Astrocyte of the cerebellum (primary cell): ENCODE measurements around the gene ARHGAP1.
A peak's percentile ranks its signal among the peaks of the same experiment; 100 is the strongest.

Experiments used
- DNase-seq: peaks from one replicate; pipeline ENCODE4 v3.0.0-alpha.2; 2011; ENCODE audit warnings: low read depth
- H3K4me3 ChIP-seq: 2 replicates; pipeline ENCODE4 v1.5.1; 2011; ENCODE audit warnings: mild to moderate bottlenecking, low read depth, low read length, moderate library complexity
- in situ Hi-C: cut with HindIII; loops from 2 replicates; pipeline ENCODE4 v1.10.0; 2017; ENCODE audit warnings: low sequenced_read_pairs
- TF ChIP-seq, protein P1 (sequence below): IDR thresholded peaks from 2 replicates; pipeline ENCODE4 v1.5.1; 2012; ENCODE audit warnings: low read length, low read depth, moderate library complexity, mild to moderate bottlenecking; ENCODE audit errors: missing control alignments

ARHGAP1 gene

DNA sequence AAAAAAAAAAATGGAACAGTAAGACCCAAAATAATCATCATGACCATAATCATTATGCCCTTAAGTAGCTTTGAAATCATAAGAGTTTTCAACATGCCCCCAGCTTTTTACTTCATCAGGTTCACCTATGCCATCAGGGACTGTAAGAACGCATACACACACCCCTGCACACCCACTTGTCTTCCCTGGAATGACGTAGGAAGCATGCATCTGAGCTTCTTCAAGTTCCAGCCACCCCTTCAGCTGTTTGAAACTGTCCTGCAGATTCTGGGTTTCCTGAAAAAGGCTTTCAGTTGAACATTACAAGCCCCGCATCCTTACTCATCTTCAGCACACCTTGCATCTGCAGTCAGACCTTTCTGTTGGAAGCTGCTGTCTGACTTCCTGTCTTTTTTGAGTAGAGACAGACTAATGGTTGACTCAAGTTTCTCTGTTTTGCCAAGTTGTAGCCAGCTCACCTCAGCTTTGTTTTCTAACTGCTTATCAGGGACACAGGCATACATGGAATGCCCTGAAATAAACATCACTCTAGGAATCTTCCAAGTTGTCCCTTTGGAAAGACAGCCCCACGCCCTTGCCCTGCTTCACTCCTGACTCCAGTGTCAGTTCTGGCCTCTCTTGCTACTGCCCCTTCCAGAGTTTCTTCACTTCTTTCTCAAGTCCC, 37.0 kb downstream of the ARHGAP1 start:
- no peak overlapping the region for H3K4me3 ChIP-seq
- in situ Hi-C loops = no loop called here
- no peak for DNase-seq
- TF ChIP-seq, protein P1, sequence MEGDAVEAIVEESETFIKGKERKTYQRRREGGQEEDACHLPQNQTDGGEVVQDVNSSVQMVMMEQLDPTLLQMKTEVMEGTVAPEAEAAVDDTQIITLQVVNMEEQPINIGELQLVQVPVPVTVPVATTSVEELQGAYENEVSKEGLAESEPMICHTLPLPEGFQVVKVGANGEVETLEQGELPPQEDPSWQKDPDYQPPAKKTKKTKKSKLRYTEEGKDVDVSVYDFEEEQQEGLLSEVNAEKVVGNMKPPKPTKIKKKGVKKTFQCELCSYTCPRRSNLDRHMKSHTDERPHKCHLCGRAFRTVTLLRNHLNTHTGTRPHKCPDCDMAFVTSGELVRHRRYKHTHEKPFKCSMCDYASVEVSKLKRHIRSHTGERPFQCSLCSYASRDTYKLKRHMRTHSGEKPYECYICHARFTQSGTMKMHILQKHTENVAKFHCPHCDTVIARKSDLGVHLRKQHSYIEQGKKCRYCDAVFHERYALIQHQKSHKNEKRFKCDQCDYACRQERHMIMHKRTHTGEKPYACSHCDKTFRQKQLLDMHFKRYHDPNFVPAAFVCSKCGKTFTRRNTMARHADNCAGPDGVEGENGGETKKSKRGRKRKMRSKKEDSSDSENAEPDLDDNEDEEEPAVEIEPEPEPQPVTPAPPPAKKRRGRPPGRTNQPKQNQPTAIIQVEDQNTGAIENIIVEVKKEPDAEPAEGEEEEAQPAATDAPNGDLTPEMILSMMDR = no peak

DNA sequence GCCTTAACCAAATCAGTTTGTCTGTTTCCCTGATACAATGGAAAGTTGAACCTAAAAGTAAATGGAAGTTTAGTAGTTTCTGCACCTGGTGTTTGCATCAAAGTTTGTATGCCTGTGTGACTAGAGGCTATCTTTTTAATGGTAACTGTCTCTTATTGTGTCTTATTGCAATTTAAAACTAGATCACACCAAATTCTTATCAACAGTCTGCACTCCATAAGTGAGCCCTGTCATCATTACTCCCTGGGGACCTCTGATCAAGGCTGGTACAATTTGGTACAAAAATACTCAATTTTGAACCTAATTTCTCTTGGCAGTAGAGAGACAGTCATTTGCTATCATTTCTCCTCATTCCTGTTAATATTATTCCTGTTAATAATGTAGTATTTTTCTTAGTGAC, 38.1 kb downstream of the ARHGAP1 start:
- in situ Hi-C loops = no loop called here
- DNase-seq = no peak
- H3K4me3 ChIP-seq = no peak overlapping the region
- TF ChIP-seq, protein P1 = no peak

DNA sequence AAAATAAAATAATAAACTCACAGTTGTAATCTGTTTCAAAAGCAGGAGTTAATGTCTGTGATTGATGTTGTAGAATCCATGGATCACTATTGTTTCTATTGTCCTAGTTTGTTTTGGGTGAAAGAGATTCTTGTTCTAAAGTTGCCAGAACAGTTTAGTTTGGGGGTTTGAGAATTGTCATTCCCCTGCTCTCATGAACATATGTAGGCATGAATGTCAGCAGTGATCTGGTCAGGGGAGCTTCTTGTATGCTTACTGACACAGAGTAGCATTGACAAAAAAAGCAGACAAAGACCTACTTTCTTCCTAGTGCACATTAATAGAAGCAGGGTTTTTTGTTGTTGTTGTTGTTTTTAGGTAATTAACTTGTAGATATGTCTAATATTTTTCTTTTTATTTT, 38.6 kb downstream of the ARHGAP1 start:
- H3K4me3 ChIP-seq = no peak overlapping the region
- in situ Hi-C loops = no loop called here
- TF ChIP-seq, protein P1 = no peak
- no peak for DNase-seq

DNA sequence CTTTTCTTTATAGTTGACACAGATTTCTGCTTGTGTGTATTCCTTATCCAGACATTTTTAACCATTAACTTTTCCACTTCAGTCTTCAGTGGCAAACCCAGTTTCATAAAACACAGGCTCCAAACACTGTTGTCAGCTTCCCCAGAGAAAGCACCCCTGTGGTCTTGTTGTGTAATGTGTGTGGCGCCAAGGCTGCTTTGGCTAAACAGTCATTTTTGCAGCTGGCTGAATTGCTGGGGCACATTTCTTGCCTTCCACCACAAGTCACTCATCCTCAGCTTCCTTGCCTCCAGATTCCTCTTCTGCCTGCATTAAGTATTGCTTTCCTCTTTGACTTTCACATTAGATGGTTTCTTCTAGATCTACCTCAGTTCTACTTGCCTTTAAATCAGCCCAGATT, 40.5 kb downstream of the ARHGAP1 start:
- TF ChIP-seq, protein P1 = no peak
- DNase-seq = peak; percentile 62
- in situ Hi-C loops = no loop called here
- no peak overlapping the region for H3K4me3 ChIP-seq

DNA sequence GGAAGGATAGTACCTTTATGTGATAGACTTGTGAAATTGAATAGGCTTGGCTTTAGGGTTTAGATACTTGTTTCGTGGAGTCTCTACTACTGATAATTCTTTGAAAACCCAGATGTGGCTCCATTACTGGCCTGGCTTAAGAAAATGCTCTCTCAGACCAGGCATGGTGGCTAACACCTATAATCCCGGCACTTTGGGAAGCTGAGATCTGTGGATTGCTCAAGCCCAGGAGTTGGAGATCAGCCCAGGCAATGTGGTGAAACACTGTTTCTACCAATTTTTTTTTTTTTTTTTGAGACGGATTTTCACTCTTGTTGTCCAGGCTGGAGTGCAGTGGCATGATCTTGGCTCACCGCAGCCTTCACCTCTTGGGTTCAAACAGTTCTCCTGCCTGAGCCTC, 42.2 kb downstream of the ARHGAP1 start:
- in situ Hi-C loops = no loop called here
- DNase-seq = peak; percentile 73
- H3K4me3 ChIP-seq = no peak overlapping the region
- TF ChIP-seq, protein P1 = no peak

DNA sequence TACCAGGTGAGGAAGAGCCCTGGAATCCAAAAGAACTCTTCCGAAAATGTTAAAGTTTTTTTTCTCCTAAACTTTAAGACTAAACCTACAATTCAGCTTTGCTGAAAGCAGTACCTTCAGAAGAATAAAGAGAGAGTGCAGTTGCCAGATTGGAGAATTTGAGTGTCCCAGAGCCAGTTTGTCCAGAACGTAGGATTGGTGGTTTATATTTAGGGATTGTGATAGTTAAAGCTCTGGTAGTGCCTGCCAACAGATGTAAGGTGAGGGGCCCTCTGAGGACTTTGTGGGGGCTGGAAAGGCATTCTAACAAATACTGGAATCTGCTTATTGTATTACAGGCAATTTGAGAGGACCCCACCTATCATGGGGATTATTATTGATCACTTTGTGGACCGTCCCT, 43.2 kb downstream of the ARHGAP1 start:
- in situ Hi-C loops = no loop called here
- no peak overlapping the region for H3K4me3 ChIP-seq
- TF ChIP-seq, protein P1 = no peak
- no peak for DNase-seq
